NCI-H1105 treated with DMSO at 0.1 percent for 48 hours (cell line): ENCODE results near the gene DDR2.
"Not testable (repeated sequence)": the region's sequence is repeated elsewhere in the genome, so short reads cannot be mapped to it uniquely, and the experiment has no call there.

Experiments used
- DNase-seq: peaks from one replicate; lab custom pipeline; 2025; lab: John Stamatoyannopoulos, UW

Gene DDR2

DNA sequence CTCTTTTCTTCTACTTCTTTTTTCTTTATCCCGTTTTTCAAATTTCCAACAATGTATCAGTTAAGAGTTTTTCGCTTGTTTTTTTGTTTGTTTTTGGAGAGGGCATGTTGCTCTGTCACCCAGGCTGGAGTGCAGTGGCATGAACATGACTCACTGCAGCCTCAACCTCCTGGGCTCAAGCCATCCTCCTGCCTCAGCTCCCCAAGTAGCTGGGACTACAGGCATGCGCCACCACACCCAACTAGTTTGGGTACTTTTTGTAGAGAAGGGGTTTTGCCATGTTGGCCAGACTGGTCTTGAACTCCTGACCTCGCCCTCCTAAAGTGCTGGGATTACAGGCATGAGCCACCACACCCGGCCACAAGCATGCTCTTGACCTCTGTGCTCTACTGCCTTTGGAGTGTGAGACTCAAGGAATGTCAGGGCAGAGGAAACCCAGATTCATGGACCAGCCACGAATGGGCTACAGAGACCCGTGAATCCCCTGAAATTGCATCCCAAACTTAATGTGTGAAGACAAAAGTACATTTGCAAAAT is 93.1 kb downstream of the DDR2 start:
- DNase-seq = no peak

DNA sequence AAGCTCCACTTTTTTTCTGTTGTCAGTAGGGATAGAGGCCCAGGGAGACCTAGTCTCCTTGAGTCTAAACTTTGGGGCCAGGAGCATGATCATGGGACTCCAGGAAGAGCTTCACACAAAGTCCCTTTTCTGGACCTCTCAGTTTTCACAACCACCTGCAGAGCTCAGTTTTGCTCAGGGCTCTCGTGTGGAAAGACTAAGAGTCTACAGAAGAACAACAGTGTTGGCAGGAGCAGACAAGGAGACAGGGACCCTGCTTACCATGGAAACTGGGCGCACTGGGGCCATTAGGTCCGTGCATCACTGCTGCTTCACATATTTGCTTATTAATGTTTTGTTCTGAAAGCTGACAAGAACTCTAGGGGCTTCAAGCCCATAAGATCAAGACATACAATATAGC is 94.3 kb downstream of the DDR2 start:
- DNase-seq = no peak

GRCh38 chr1:162727493-162727892 is 95.2 kb downstream of the DDR2 start:
- not testable (repeated sequence) for DNase-seq

GRCh38 chr1:162728573-162728972 is 96.3 kb downstream of the DDR2 start:
- DNase-seq = no peak

GRCh38 chr1:162729195-162729774 is 97.0 kb downstream of the DDR2 start:
- not testable (repeated sequence) for DNase-seq

DNA sequence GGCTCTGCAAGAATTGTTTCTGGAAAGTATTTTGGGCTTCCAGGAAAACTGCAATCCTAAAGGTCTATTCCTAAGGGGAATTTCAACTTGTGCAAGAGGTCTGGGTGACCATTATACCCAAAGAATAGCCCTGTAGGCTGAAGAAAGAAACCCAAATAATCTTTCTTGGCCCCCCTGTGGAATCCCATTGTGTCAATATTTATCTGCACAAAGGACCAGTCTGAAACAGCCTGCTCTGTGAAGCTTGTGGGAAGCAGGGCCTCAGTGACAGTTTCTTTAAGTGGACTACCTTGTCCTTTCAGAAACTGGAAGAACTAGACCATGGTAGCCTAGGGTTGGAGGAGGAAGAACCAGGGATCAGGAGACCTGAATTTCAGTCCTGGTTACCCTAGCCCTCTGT is 99.8 kb downstream of the DDR2 start:
- DNase-seq = no peak

DNA sequence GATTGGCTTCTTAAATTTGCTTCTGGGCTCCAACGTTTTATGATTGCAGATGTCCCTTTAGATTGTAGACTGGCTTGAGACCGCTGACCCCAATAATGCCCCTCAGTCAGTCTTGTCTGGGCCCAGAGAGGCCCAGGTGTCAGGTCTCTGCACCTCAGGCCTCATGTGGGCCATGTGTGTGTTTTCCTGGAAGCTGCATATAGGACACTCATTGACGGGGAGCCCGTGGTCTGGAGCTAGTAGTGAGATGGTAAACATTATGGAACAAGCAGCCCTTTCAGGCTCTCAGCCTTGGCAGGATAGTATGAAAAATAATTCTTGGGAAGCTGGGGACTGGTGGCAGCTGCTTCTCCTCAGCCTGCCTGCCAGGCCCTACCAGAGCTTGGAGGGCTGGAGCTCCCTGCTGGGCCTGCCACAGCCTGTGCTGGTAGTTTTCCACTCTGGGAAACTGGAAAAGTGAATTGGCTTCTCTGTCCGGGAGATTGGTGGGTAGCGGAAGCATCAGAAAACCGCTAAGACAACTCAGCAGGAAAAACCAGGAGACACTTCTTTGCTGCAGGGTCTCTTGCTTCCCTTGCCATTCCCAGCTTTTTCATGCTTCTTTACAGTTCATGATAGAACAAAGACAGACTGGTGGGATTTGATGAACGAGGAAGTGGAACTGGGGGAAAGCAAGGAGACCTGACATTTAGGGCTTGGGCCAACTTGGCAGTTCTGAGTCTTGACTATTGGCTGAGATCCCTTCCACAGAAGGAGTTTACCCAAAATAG is 100.5 kb downstream of the DDR2 start:
- DNase-seq = no peak

- no peak for DNase-seq
Measured at GRCh38 chr1:162733336-162733590, 101.0 kb downstream of the DDR2 start.

DNA sequence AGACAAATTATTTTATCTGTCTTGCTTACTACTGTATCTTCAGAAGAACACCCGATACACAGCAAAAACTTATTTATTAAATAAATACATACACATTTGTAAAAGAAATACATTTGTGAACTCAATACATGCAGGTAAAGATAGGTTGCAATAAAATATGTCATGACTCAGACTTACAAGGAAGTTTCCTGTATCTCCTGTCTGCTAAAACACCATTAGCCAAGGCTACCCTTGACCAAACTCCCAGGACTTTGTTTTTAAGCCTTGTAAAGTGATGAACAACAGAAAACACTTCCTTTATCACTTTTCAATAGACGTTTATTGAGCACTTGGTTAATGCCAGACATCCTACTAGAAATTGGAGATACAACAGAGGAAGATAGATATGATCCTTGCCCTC is 101.8 kb downstream of the DDR2 start:
- no peak for DNase-seq

DNA sequence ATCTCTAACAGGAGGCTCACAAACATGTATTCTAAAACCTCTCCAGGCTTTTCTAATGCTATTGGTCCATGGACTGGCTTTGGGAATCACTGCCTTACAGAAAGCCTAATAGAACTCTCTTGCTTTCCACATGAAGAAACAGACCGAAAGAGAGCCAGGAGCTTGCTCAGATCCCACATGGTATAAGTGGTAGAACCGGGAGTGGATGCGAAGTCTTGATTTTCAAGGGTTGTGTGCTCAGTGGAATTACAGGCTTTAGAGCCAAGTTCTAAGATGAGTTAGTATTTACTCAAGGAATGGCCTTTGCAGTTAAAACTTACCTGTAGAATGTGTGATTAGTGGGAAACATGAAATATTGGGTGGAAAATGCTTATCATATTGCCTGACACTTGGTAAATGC is 103.9 kb downstream of the DDR2 start:
- no peak for DNase-seq

DNA sequence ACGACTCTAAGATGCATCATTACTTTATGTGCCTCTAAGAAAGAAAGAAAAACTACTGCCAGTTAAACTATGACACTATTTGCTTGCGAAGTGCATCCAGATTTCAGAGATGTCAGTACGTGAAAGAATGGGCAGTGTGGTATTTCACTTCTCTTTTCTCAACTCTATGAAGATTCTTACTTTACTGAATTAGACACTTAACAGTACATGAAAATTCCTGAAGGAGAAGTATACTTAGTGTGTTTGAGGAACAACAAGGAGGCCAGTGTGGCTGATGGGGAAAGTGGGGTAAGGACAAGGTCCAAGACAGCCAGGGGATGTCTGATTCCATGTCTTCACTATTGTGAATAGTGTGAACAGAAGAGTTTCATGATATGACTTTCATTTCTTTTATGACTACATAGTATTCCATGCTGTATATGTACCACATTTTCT is 104.4 kb downstream of the DDR2 start:
- no peak for DNase-seq

DNA sequence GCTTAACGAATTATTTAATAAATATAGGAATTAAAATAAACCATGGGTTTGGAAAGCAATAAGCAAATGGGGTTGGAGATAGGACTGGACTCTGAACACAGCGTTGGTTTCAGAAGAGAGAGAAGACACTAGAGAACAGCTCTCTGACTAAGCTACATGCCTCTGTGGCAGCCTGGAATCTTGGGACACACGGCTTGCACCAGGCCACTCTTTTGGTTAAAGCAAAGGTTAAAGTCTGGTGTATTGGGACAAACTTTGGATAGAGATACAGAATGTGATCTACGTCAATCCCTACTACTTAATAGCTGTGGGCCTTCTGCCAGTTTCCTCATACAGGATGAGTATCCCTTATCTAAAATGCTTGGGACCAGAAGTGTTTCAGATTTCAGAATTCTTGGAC is 108.5 kb downstream of the DDR2 start:
- no peak for DNase-seq

- no peak for DNase-seq
Measured at GRCh38 chr1:162741574-162741973, 109.3 kb downstream of the DDR2 start.

DNA sequence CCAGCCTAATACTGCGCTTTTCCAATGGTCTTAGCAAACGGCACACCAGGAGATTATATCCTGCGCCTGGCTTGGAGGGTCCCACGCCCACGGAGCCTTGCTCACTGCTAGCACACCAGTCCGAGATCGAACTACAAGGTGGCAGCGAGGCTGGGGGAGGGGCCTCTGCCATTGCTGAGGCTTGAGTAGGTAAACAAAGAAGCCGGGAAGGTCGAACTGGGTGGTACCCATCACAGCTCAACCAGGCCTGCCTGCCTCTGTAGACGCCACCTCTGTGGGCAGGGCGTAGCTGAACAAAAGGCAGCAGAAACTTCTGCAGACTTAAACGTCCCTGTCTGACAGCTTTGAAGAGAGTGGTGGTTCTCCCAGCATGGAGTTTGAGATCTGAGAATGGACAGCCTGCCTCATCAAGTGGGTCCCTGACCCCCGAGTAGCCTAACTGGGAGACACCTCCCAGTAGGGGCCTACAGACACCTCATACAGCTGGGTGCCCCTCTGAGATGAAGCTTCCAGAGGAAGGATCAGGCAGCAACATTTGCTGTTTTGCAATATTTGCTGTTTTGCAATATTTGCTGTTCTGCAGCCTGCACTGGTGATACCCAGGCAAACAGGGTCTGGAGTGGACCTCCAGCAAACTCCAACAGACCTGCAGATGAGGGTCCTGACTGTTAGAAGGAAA is 114.1 kb downstream of the DDR2 start:
- DNase-seq = not testable (repeated sequence)

DNA sequence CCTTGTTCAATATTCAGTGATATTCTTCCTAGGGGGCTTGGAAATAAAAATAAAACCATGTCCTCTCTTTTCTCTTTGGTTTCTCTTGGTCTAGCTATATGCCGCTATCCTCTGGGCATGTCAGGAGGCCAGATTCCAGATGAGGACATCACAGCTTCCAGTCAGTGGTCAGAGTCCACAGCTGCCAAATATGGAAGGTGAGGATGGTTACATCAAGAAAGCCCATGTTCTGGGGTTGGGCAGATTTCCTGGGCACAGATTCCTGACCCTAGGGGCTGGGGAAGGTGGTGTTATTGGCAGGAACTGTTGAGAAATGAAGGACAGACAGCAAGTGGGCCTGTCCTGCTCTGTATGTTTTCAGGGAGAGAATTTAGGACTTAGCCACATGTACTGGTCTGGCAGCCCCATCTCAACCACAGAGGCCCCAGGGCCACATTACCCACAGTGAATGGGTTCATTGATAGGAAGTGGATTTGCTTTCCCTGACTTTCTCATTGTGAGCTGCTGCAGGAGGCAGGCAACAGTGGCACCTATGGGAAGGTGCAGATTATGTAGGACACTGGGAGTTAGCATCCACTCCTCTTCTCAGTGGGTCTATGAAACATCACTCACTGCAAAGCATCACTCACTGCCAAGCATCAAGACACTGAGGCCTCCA is 120.9 kb downstream of the DDR2 start:
- no peak for DNase-seq

- DNase-seq = no peak
Measured at GRCh38 chr1:162753998-162754585, 121.8 kb downstream of the DDR2 start.

- no peak for DNase-seq
Measured at GRCh38 chr1:162755306-162755705, 123.0 kb downstream of the DDR2 start.

- no peak for DNase-seq
Measured at GRCh38 chr1:162756523-162756922, 124.3 kb downstream of the DDR2 start.

DNA sequence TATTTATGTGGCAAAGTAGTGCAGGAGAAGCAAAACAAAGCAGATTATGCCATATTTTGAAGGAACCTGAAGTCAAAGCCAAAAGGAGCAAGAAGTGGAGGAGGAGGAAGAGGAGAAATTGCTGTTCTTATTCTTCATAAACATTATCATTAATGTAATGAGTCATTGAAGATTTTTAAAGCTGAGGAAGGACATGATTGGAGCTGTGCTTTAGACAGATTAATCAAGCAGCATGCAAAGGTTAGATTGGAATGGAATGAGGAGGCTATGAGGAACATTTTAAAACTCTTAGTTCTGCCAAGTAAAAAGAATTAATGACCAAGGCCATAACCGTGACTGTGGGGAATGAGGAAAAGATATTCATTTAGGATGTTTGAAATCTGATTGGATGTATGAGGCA is 125.2 kb downstream of the DDR2 start:
- DNase-seq = no peak

- no peak for DNase-seq
Measured at GRCh38 chr1:162765788-162766187, 133.5 kb downstream of the DDR2 start.

GRCh38 chr1:162772571-162773154 is 140.4 kb downstream of the DDR2 start:
- DNase-seq = no peak

GRCh38 chr1:162774007-162774406 is 141.7 kb downstream of the DDR2 start:
- no peak for DNase-seq
